A549 (cell line): ENCODE data around the gene POU4F3. TPM values are rescaled to one million over a fixed set of nuclear protein-coding genes. Genes with fewer than 3 reads are reported as not detected.

Source experiments
- ATAC-seq, 2 experiments: fragments of 200-7000 bp in 1 of 2; fragments of >200 bp in 1 of 2; cut with Nextera tagmentation in 1 of 2; cut with Tn5 transposase in 1 of 2; 3 replicates each; pipeline versions ENCODE4 v1.8.0 to v1.9.1; 2018 to 2020; ENCODE audit warnings: mild to moderate bottlenecking in 1 of 2, moderate library complexity in 1 of 2
- CTCF ChIA-PET: fragments of 300-600 bp; sonication (Branson Sonifier 250); formaldehyde crosslinking; extraction: SDS; loops from one replicate; lab custom pipeline; 2021; ENCODE audit warnings: antibody characterized with exemption, inconsistent platforms; lab: Yijun Ruan, JAX
- POLR2A ChIA-PET: fragments of 350-600 bp; formaldehyde crosslinking; extraction: SDS; loops from one replicate; lab custom pipeline; 2021; ENCODE audit warnings: antibody characterized with exemption, inconsistent platforms; lab: Yijun Ruan, JAX
- DNase-seq, 2 experiments: peaks; one replicate each; pipeline versions ENCODE4 v3.0.0 to v3.0.0-alpha.2; 2011 to 2016; ENCODE audit warnings: low read depth in 1 of 2, low spot score in 1 of 2
- FAIRE-seq: peaks from 2 replicates; lab custom pipeline; 2011; peaks lifted over from hg19 to GRCh38; lab: Jason Lieb, UNC
- H3K27ac ChIP-seq, 2 experiments: fragments of >200 bp; sonication (Bioruptor Twin); formaldehyde crosslinking; 3 replicates each; pipeline ENCODE4 v1.5.1; 2016 to 2017
- H3K4me1 ChIP-seq: fragments of >200 bp; sonication (Bioruptor Twin); formaldehyde crosslinking; 3 replicates; pipeline ENCODE4 v1.6.1; 2016
- H3K4me2 ChIP-seq: fragments of >200 bp; sonication (Bioruptor Twin); formaldehyde crosslinking; 3 replicates; pipeline ENCODE4 v1.6.1; 2016
- H3K4me3 ChIP-seq: fragments of >200 bp; sonication (Bioruptor Twin); formaldehyde crosslinking; 3 replicates; pipeline ENCODE4 v1.5.1; 2016
- H3K9me3 ChIP-seq: fragments of >200 bp; sonication (Bioruptor Twin); formaldehyde crosslinking; 3 replicates; pipeline ENCODE4 v1.6.1; 2016
- CBX2 ChIP-seq: fragments of 200-600 bp; sonication (generic); IDR thresholded peaks from 2 replicates; pipeline ENCODE4 v1.6.1; 2016; ENCODE audit warnings: low read depth, mild to moderate bottlenecking, borderline replicate concordance
- CBX8 ChIP-seq: fragments of 200-600 bp; sonication (generic); IDR thresholded peaks from 2 replicates; pipeline ENCODE4 v1.6.1; 2016
- CEBPB ChIP-seq, 2 experiments: fragments of >200 bp in 1 of 2; sonication (Bioruptor Twin) in 1 of 2; formaldehyde crosslinking in 1 of 2; IDR thresholded peaks; 2 replicates each; pipeline ENCODE4 v1.6.1; 2012 to 2016
- CHD4 ChIP-seq: fragments of 200-600 bp; sonication (generic); IDR thresholded peaks from 2 replicates; pipeline ENCODE4 v1.6.1; 2016; ENCODE audit warnings: antibody characterized with exemption, mild to moderate bottlenecking, borderline replicate concordance
- EHF ChIP-seq: fragments of 250-450 bp; sonication (Bioruptor Pico); IDR thresholded peaks from 2 replicates; pipeline ENCODE4 v1.5.0; 2020; ENCODE audit warnings: mild to moderate bottlenecking
- EHMT2 ChIP-seq: fragments of 200-600 bp; sonication (generic); IDR thresholded peaks from 2 replicates; pipeline ENCODE4 v1.6.1; 2016; ENCODE audit warnings: antibody characterized with exemption, low read depth, mild to moderate bottlenecking, moderate library complexity
- FOXS1 ChIP-seq: fragments of 250-450 bp; sonication (Bioruptor Pico); IDR thresholded peaks from 2 replicates; pipeline ENCODE4 v1.5.0; 2020; ENCODE audit warnings: mild to moderate bottlenecking, moderate library complexity
- HDAC2 ChIP-seq: fragments of 200-600 bp; sonication (generic); IDR thresholded peaks from 2 replicates; pipeline ENCODE4 v1.6.1; 2016
- HEYL ChIP-seq: fragments of 250-450 bp; sonication (Bioruptor Pico); IDR thresholded peaks from 2 replicates; pipeline ENCODE4 v1.8.0; 2021; ENCODE audit warnings: mild to moderate bottlenecking, moderate library complexity
- HOXB5 ChIP-seq: fragments of 250-450 bp; sonication (Bioruptor Pico); IDR thresholded peaks from 2 replicates; pipeline ENCODE4 v1.5.0; 2020; ENCODE audit warnings: mild to moderate bottlenecking, moderate library complexity
- KDM1A ChIP-seq: fragments of 200-600 bp; sonication (generic); IDR thresholded peaks from 2 replicates; pipeline ENCODE4 v1.6.1; 2016; ENCODE audit warnings: low read depth, mild to moderate bottlenecking
- KDM5A ChIP-seq: fragments of 200-600 bp; sonication (generic); IDR thresholded peaks from 2 replicates; pipeline ENCODE4 v1.6.1; 2016; ENCODE audit warnings: antibody characterized with exemption, mild to moderate bottlenecking
- MAZ ChIP-seq: fragments of 150-350 bp; IDR thresholded peaks from 2 replicates; pipeline ENCODE4 v1.6.1; 2014; ENCODE audit warnings: antibody characterized with exemption, low read depth, low read length, borderline replicate concordance
- MYC ChIP-seq: IDR thresholded peaks from 2 replicates; pipeline ENCODE4 v1.6.1; 2012; ENCODE audit warnings: mild to moderate bottlenecking, inconsistent platforms, low read length, improper control_type of control experiment, borderline replicate concordance
- NFE2L2 ChIP-seq: fragments of 150-350 bp; conservative IDR thresholded peaks from 2 replicates; pipeline ENCODE4 v1.6.1; 2014; ENCODE audit warnings: low read length
- NPAS2 ChIP-seq: fragments of 250-450 bp; sonication (Bioruptor Pico); IDR thresholded peaks from 2 replicates; pipeline ENCODE4 v1.8.0; 2022; ENCODE audit warnings: mild to moderate bottlenecking, moderate library complexity, borderline replicate concordance
- PHF8 ChIP-seq: fragments of 200-600 bp; sonication (generic); IDR thresholded peaks from 2 replicates; pipeline ENCODE4 v1.6.1; 2016; ENCODE audit warnings: low read depth, mild to moderate bottlenecking, antibody characterized with exemption, moderate library complexity, borderline replicate concordance
- POLR2A ChIP-seq: IDR thresholded peaks from 2 replicates; pipeline ENCODE4 v1.6.1; 2012; ENCODE audit warnings: mild to moderate bottlenecking, low read length
- POLR2AphosphoS2 ChIP-seq: conservative IDR thresholded peaks from 2 replicates; pipeline ENCODE4 v1.6.1; 2012; ENCODE audit warnings: low read length, improper control_type of control experiment, inconsistent platforms
- RAD21 ChIP-seq, 2 experiments: fragments of >200 bp in 1 of 2; sonication (Bioruptor Twin) in 1 of 2; formaldehyde crosslinking in 1 of 2; IDR thresholded peaks in 1 of 2; conservative IDR thresholded peaks in 1 of 2; 2 replicates in 1 of 2; 3 replicates in 1 of 2; pipeline ENCODE4 v1.6.1; 2012 to 2018; ENCODE audit warnings: inconsistent platforms in 1 of 2
- RFX5 ChIP-seq: fragments of 450-650 bp; IDR thresholded peaks from 2 replicates; pipeline ENCODE4 v1.7.1; 2014; ENCODE audit warnings: antibody characterized with exemption, mild to moderate bottlenecking, moderate library complexity
- RNF2 ChIP-seq: fragments of 200-600 bp; sonication (generic); IDR thresholded peaks from 2 replicates; pipeline ENCODE4 v1.6.1; 2016; ENCODE audit warnings: low read depth, mild to moderate bottlenecking, antibody characterized with exemption, moderate library complexity, borderline replicate concordance
- SMC3 ChIP-seq: fragments of >200 bp; sonication (Bioruptor Twin); formaldehyde crosslinking; IDR thresholded peaks from 3 replicates; pipeline ENCODE4 v1.6.1; 2018; ENCODE audit warnings: inconsistent platforms
- SREBF2 ChIP-seq: fragments of 450-650 bp; IDR thresholded peaks from 2 replicates; pipeline ENCODE4 v1.6.1; 2014; ENCODE audit warnings: mild to moderate bottlenecking, moderate library complexity
- ZC3H11A ChIP-seq: fragments of 450-650 bp; IDR thresholded peaks from 2 replicates; pipeline ENCODE4 v1.6.1; 2014; ENCODE audit warnings: antibody characterized with exemption, mild to moderate bottlenecking
- ZFP36 ChIP-seq: fragments of 450-650 bp; IDR thresholded peaks from 2 replicates; pipeline ENCODE4 v1.6.1; 2014; ENCODE audit warnings: borderline replicate concordance; ENCODE audit not compliant: partially characterized antibody
- ZNF302 ChIP-seq: fragments of 250-450 bp; sonication (Bioruptor Pico); IDR thresholded peaks from 2 replicates; pipeline ENCODE4 v1.9.0; 2021; ENCODE audit warnings: inconsistent platforms, mild to moderate bottlenecking, moderate library complexity
- WGBS: methylation state at CpG from one replicate; pipeline ENCODE4 v1.1.6; 2017; ENCODE audit errors: missing lambda C conversion rate; 5-methylcytosine and 5-hydroxymethylcytosine counted together
- polyA plus RNA-seq, 4 experiments: library from polyadenylated mRNA; depleted of rRNA in 3 of 4; stranded (reverse); fragments of >200 nt; fragmentation: RNase III in 1 of 4; extraction: RNeasy Plus Mini Kit Qiagen cat#74134 plus additional on column Dnase treatment in 1 of 4; gene quantifications; 2 replicates in 3 of 4; 3 replicates in 1 of 4; pipeline ENCODE4 v1.2.3, GENCODE V29; 2011 to 2017
- TF ChIP-seq, protein P1 (sequence below): IDR thresholded peaks from 2 replicates; pipeline ENCODE4 v1.6.1; 2012
- TF ChIP-seq, protein P2 (sequence below): fragments of 450-650 bp; IDR thresholded peaks from 2 replicates; pipeline ENCODE4 v1.6.1; 2014; ENCODE audit warnings: antibody characterized with exemption
- TF ChIP-seq, protein P3 (sequence below): IDR thresholded peaks from 2 replicates; pipeline ENCODE4 v1.6.1; 2012

POU4F3 gene
- polyA plus RNA-seq, 2 of the 4 experiments (the other 2 are of a cell fraction), result 0.08 to 0.10 TPM

DNA sequence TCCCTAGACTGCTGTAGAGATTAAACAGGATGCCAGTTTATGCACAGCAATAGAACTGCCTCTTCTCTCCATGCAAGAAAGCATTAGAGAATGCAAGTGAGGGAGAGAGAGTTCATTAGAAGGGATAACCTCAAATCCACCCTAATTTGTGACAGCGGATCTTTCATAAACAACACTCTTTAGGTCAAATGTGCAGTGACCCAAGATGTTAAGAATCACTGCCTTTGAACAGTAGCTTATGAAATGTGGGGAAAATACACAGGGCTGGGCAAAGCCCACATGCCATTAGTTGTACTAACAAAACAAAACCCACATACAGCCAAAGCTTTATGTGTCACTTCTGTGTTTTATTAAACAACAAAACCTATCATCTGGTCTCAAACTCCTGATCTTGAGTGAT is 36.2 kb upstream of the POU4F3 start:
- ChIA-PET CTCF (interaction anchor here (0.8 to 2.3 kb wide), 2 partner anchors 13 to 125 kb away, joined by 3 to 9 read pairs; no protein-coding TSS in a partner anchor), POLR2A (no interaction called here)
- H3K4me3 ChIP-seq, result no peak overlapping the region
- DNase-seq (no peak), FAIRE-seq (no peak), ATAC-seq (no peak)
- H3K4me1 ChIP-seq, result no peaks in the 10 kb centered on the region
- H3K27ac ChIP-seq, result no peak overlapping the region
- TF ChIP-seq KDM5A (no peak), MYC (no peak), HEYL (no peak), RFX5 (no peak), CEBPB (IDR thresholded peaks at IDR 0.05) (no peak)
- WGBS, result 57% methylated on average over 1 of the region's 1 CpG
- no peaks in the 10 kb centered on the region for H3K9me3 ChIP-seq
- no peak overlapping the region for H3K4me2 ChIP-seq

DNA sequence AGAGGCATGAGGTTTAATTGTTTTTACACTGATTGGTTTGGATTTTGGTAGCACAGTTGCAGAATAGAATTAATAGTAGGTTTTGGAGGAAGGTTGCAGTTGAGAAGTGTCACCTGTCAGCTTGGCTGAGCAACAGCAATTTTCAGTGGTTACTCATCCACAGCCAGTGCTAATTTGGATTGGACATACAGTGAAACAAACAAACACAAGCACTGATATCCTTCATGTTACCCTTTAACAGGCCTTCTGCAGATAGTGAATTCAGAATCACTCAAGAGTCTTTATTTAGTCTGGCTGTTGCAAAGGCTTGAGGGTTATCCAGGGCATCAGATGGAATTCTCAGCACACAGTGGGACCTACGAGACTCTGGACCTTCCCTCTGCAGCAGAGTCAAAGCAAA is 31.8 kb upstream of the POU4F3 start:
- Histone ChIP-seq H3K4me2 (no peak overlapping the region), H3K4me1 (no peaks in the 10 kb centered on the region), H3K27ac (no peak overlapping the region), H3K9me3 (no peaks in the 10 kb centered on the region), H3K4me3 (no peak overlapping the region)
- WGBS, result 10% methylated on average over 1 of the region's 1 CpG
- FAIRE-seq (no peak), DNase-seq (no peak), ATAC-seq (no peak)
- ChIA-PET CTCF (interaction anchor here (0.6 to 2.6 kb wide), 2 partner anchors 14 to 120 kb away, joined by 3 to 9 read pairs; no protein-coding TSS in a partner anchor), POLR2A (no interaction called here)
- TF ChIP-seq HOXB5 (CRISPR knock-in tag) (no peak), CHD4 (no peak), KDM1A (no peak), ZC3H11A (no peak), HDAC2 (no peak), RNF2 (no peak), NFE2L2 (no peak), PHF8 (no peak), RFX5 (no peak)
- TF ChIP-seq, protein P1, sequence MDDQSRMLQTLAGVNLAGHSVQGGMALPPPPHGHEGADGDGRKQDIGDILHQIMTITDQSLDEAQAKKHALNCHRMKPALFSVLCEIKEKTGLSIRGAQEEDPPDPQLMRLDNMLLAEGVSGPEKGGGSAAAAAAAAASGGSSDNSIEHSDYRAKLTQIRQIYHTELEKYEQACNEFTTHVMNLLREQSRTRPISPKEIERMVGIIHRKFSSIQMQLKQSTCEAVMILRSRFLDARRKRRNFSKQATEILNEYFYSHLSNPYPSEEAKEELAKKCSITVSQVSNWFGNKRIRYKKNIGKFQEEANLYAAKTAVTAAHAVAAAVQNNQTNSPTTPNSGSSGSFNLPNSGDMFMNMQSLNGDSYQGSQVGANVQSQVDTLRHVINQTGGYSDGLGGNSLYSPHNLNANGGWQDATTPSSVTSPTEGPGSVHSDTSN, result no peak
- TF ChIP-seq, protein P2, sequence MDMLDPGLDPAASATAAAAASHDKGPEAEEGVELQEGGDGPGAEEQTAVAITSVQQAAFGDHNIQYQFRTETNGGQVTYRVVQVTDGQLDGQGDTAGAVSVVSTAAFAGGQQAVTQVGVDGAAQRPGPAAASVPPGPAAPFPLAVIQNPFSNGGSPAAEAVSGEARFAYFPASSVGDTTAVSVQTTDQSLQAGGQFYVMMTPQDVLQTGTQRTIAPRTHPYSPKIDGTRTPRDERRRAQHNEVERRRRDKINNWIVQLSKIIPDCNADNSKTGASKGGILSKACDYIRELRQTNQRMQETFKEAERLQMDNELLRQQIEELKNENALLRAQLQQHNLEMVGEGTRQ, result no peak
- TF ChIP-seq, protein P3, sequence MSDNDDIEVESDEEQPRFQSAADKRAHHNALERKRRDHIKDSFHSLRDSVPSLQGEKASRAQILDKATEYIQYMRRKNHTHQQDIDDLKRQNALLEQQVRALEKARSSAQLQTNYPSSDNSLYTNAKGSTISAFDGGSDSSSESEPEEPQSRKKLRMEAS, result no peak

DNA sequence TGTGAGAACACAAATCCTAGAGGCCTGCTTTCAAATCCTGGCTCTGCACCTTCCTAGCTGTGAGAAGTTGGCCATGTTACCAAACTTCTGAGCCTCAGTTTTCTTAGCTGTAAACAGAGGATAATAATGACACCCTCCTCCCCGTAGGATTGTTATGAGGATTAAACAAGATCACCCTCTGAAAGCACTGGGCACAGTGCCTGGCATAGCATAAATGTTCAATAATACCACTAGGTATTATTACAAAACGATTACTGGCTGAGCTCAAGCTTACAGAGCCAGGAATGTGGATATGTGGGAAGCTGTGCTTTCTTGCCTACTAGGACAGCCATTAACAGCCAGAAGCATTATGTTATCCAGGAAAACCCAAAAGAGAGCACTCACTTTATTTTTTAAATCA is 30.8 kb upstream of the POU4F3 start:
- Histone ChIP-seq H3K4me3 (no peak overlapping the region), H3K4me2 (no peak overlapping the region), H3K27ac (no peak overlapping the region), H3K9me3 (no peaks in the 10 kb centered on the region), H3K4me1 (no peaks in the 10 kb centered on the region)
- TF ChIP-seq NPAS2, result no peak
- no peak for DNase-seq
- WGBS, result 29% methylated on average over 2 of the region's 2 CpGs
- POLR2A ChIA-PET, result no interaction called here
- FAIRE-seq, result no peak
- ATAC-seq, result no peak
- CTCF ChIA-PET, result no interaction called here

DNA sequence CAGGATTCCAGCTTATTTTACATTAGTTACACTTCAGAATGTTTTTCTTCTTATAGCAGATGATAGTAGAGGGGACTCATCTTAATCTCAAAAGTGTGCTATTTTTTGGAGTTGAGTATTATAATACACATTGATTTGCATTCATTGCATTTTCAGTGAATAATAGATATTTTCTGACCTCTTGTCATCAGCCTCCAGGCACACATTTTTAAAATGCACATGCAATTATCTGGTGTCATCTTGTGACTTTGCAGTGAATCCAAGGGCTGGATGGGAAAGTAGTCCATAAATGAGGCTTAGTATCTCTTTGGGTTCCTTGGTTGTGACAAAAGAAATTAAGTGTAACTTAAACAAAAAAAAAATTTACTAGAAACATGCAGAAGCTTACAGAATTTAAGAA is 28.1 kb upstream of the POU4F3 start:
- Histone ChIP-seq H3K4me2 (no peak overlapping the region), H3K9me3 (no peaks in the 10 kb centered on the region), H3K27ac (no peak overlapping the region), H3K4me1 (no peaks in the 10 kb centered on the region), H3K4me3 (no peak overlapping the region)
- FAIRE-seq (no peak), ATAC-seq (no peak), DNase-seq (no peak)
- POLR2A ChIA-PET, result no interaction called here
- CTCF ChIA-PET, result interaction anchor here (0.7 to 0.8 kb wide), 2 partner anchors 20 to 1177 kb away, joined by 3 to 4 read pairs; no protein-coding TSS in a partner anchor
- TF ChIP-seq ZNF302 (CRISPR knock-in tag) (no peak), PHF8 (no peak), POLR2AphosphoS2 (no peak), CBX8 (no peak), MAZ (no peak), SREBF2 (no peak), RFX5 (no peak), CBX2 (no peak), POLR2A (no peak), RAD21 (conservative IDR thresholded peaks at IDR 0.05 in 1 of 2, IDR thresholded peaks at IDR 0.05 in 1 of 2) (no peak), ZC3H11A (no peak), ZFP36 (no peak), MYC (no peak), EHF (CRISPR knock-in tag) (no peak), EHMT2 (no peak), CHD4 (no peak), FOXS1 (CRISPR knock-in tag) (no peak), SMC3 (no peak)
- TF ChIP-seq, protein P3, result no peak
- TF ChIP-seq, protein P1, result no peak
